Spleen (tissue), 7 donors: ENCODE results near the gene PLSCR2.

ENCODE experiments used
- POLR2A ChIP-seq, 3 donors: fragments of 450-650 bp; IDR thresholded peaks; one replicate each; pipeline ENCODE4 v1.5.1; 2017; ENCODE audit warnings: antibody characterized with exemption in 3 of 3, mild to moderate bottlenecking in 1 of 3
- TF ChIP-seq, protein P1 (sequence below), 11 experiments: fragments of 200-600 bp in 7 of 11; fragments of 450-650 bp in 4 of 11; sonication (generic) in 4 of 11; IDR thresholded peaks in 8 of 11; conservative IDR thresholded peaks in 3 of 11; 1 replicate in 7 of 11; 2 replicates in 4 of 11; pipeline versions ENCODE4 v1.4.0 to v1.8.0; 2016 to 2021; ENCODE audit warnings: antibody characterized with exemption in 11 of 11, inconsistent platforms in 4 of 11, mild to moderate bottlenecking in 1 of 11
- donor health status: DM: no; HTN: no; CAD: no; lungs with moderate emphysema.
- donor health status: DM: no; HTN: no; CAD: no.
- donor health status: DM: no; HTN: no; CAD: no.

- TF ChIP-seq POLR2A (IDR thresholded peaks at IDR 0.05): no peak
- TF ChIP-seq, protein P1, sequence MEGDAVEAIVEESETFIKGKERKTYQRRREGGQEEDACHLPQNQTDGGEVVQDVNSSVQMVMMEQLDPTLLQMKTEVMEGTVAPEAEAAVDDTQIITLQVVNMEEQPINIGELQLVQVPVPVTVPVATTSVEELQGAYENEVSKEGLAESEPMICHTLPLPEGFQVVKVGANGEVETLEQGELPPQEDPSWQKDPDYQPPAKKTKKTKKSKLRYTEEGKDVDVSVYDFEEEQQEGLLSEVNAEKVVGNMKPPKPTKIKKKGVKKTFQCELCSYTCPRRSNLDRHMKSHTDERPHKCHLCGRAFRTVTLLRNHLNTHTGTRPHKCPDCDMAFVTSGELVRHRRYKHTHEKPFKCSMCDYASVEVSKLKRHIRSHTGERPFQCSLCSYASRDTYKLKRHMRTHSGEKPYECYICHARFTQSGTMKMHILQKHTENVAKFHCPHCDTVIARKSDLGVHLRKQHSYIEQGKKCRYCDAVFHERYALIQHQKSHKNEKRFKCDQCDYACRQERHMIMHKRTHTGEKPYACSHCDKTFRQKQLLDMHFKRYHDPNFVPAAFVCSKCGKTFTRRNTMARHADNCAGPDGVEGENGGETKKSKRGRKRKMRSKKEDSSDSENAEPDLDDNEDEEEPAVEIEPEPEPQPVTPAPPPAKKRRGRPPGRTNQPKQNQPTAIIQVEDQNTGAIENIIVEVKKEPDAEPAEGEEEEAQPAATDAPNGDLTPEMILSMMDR (IDR thresholded peaks at IDR 0.05 in 8 of 11, conservative IDR thresholded peaks at IDR 0.05 in 3 of 11): no peak
Observed at GRCh38 chr3:146472611-146473010, 3.2 kb upstream of the PLSCR2 start.
